HL-60 (cell line): ENCODE measurements around the gene AP1AR.
A peak's percentile ranks its signal among the peaks of the same experiment; 100 is the strongest.

ENCODE experiments used
- DNase-seq, 2 experiments: peaks; one replicate each; pipeline ENCODE4 v3.0.0-alpha.2; 2010 to 2020; ENCODE audit warnings: low read depth in 1 of 2, low spot score in 1 of 2
- H3K27ac ChIP-seq: fragments of 250-450 bp; sonication (Bioruptor Pico); replicated peaks from 2 replicates; pipeline ENCODE4 v1.5.1; 2020; ENCODE audit warnings: mild to moderate bottlenecking, moderate library complexity
- H3K27me3 ChIP-seq: fragments of 250-450 bp; sonication (Bioruptor Pico); 2 replicates; pipeline ENCODE4 v1.5.1; 2021; ENCODE audit warnings: mild to moderate bottlenecking, moderate library complexity; ENCODE audit not compliant: insufficient read depth, poor library complexity, severe bottlenecking
- H3K4me3 ChIP-seq: replicated peaks from 2 replicates; pipeline ENCODE4 v1.5.1; 2011; ENCODE audit warnings: mild to moderate bottlenecking, control low read depth, low read length; ENCODE audit not compliant: insufficient read depth
- CTCF ChIP-seq: IDR thresholded peaks from one replicate; pipeline ENCODE4 v1.5.1; 2011; ENCODE audit warnings: low read length, control low read depth, inconsistent platforms; ENCODE audit not compliant: insufficient read depth
- GABPA ChIP-seq: IDR thresholded peaks from 2 replicates; pipeline ENCODE4 v1.6.1; 2012; ENCODE audit warnings: low read depth
- POLR2AphosphoS5 ChIP-seq: IDR thresholded peaks from 2 replicates; pipeline ENCODE4 v1.6.1; 2012; ENCODE audit warnings: low read depth
- REST ChIP-seq: IDR thresholded peaks from 2 replicates; pipeline ENCODE4 v1.6.1; 2012; ENCODE audit warnings: low read depth; ENCODE audit not compliant: insufficient replicate concordance
- SPI1 ChIP-seq: IDR thresholded peaks from 2 replicates; pipeline ENCODE4 v1.6.1; 2012; ENCODE audit warnings: low read depth, mild to moderate bottlenecking, borderline replicate concordance

AP1AR gene

GRCh38 chr4:112284662-112285411 is 53.2 kb downstream of the AP1AR start:
- H3K4me3 ChIP-seq = peak overlapping the region; percentile 80
- H3K27me3 ChIP-seq = no peaks in the 10 kb centered on the region
- DNase-seq = no peak
- TF ChIP-seq GABPA (no peak), REST (no peak), SPI1 (no peak), POLR2AphosphoS5 (no peak), CTCF (no peak)
- peak overlapping the region; percentile 77 for H3K27ac ChIP-seq

GRCh38 chr4:112287258-112287989 is 55.8 kb downstream of the AP1AR start:
- Histone ChIP-seq H3K4me3 (no peak overlapping the region), H3K27me3 (no peaks in the 10 kb centered on the region), H3K27ac (peak overlapping the region; percentile 74)
- no peak for TF ChIP-seq CTCF
- TF ChIP-seq REST = no peak
- TF ChIP-seq SPI1 = no peak
- TF ChIP-seq GABPA = no peak
- TF ChIP-seq POLR2AphosphoS5 = no peak
- DNase-seq = no peak

GRCh38 chr4:112288455-112288854 is 56.9 kb downstream of the AP1AR start:
- H3K27me3 ChIP-seq = no peaks in the 10 kb centered on the region
- no peak overlapping the region for H3K4me3 ChIP-seq
- H3K27ac ChIP-seq = peak overlapping the region; percentile 74
- DNase-seq = peak in 1 of 2 experiments; percentile 38
- TF ChIP-seq REST = no peak
- TF ChIP-seq POLR2AphosphoS5 = no peak
- TF ChIP-seq CTCF = no peak
- TF ChIP-seq SPI1 = no peak
- TF ChIP-seq GABPA = no peak
